Measurements from ENCODE around the gene RIF1.

The RIF1 gene

DNA sequence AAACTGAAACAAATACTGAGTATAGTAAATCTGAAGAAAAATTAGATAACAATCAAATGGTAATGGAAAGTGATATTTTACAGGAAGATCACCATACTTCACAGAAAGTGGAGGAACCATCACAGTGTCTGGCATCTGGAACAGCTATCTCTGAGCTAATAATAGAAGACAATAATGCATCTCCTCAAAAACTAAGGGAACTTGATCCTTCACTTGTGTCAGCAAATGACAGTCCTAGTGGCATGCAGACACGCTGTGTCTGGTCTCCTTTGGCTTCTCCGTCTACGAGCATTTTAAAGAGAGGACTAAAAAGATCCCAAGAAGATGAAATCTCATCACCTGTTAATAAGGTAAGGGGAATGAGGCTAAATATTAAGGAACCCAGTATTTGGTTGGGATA lies 56.1 kb downstream of the RIF1 start:
- Mint-ChIP-seq H3K4me3 (no peak overlapping the region), H3K36me3 (ENCODE audit: insufficient read depth) (peaks cover 74% of the 10 kb centered on the region), H3K27me3 (no peaks in the 10 kb centered on the region), H3K9me3 (no peaks in the 10 kb centered on the region), H3K4me1 (ENCODE audit: low read depth in 2 of 2) (no peaks in the 10 kb centered on the region), H3K27ac (no peak overlapping the region)
- ATAC-seq (replicated peaks), result no peak
- DNase-seq, result no peak

DNA sequence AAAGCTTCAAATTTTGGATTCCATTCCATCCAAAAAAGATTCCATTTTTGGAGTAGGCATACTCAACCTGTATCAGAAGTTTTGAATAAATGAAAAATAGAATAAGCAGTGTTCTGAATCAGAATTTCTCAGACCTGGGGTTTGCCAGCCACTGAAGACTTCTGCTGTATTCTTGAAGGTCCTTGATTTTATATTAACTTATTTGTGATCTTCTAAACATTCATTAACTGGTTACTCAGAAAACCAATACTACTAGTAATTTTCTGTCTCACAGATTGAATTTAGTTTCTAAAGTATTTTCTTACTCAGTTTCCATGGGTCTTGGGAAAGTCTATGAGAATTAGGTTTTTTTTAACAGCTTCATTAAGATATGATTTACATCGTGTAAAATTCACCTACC lies 60.9 kb downstream of the RIF1 start:
- H3K4me1 Mint-ChIP-seq (ENCODE audit: low read depth in 2 of 2), result peaks cover 2 to 11% of the 10 kb centered on the region in 2 donors

DNA sequence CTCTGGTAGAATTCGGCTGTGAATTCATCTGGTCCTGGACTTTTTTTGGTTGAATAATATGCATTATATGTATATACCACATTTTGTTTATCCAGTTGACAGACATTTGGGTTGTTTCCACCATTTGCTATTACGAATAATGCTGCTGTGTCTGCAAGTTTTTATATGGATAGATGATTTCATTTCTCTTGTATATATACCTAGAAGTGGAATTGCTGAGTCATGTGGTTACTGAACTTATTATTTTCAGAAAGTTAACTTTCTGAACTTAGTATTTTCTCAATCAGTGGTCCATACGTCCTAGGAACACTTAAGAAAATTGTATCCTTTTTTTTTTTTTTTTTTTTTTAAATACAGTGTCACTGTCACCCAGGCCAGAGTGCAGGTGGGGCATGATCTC lies 63.3 kb downstream of the RIF1 start:
- no peak for DNase-seq
- no peak for ATAC-seq (replicated peaks)
- Mint-ChIP-seq H3K36me3 (ENCODE audit: insufficient read depth) (peaks cover 85% of the 10 kb centered on the region), H3K9me3 (no peaks in the 10 kb centered on the region), H3K4me3 (no peak overlapping the region), H3K4me1 (ENCODE audit: low read depth in 2 of 2) (peaks cover 2 to 11% of the 10 kb centered on the region in 2 donors), H3K27me3 (no peaks in the 10 kb centered on the region), H3K27ac (no peak overlapping the region)

More for the DNA sequence above, 60.9 kb downstream of the RIF1 start:
- no peaks in the 10 kb centered on the region for H3K27me3 Mint-ChIP-seq
- ATAC-seq (replicated peaks), result no peak
- H3K27ac Mint-ChIP-seq, result no peak overlapping the region
- no peak overlapping the region for H3K4me3 Mint-ChIP-seq
- no peaks in the 10 kb centered on the region for H3K9me3 Mint-ChIP-seq
- peaks cover 80% of the 10 kb centered on the region for H3K36me3 Mint-ChIP-seq (ENCODE audit: insufficient read depth)
- DNase-seq, result no peak

DNA sequence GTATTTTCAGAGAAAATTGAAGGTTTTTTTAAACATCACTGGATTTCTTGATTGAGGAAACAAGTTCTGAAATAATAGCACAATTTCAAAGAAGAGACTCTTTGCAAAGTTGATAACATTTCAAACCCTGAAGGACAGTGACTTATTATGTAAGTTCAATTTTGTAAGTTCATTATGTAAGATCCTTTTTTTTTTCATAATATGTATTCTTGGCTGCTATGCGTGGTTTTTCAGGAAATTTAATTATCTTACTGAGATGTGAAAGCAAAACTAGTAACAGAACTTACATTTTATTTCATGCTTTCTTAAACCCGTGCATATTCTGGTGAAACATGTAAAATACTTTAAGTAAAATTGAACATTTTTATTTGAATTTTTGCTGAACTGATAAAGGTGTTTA lies 65.4 kb downstream of the RIF1 start:
- peaks cover 71% of the 10 kb centered on the region for H3K36me3 Mint-ChIP-seq (ENCODE audit: insufficient read depth)
- DNase-seq, result no peak
- no peak overlapping the region for H3K4me3 Mint-ChIP-seq
- H3K9me3 Mint-ChIP-seq, result no peaks in the 10 kb centered on the region
- peaks cover 2 to 11% of the 10 kb centered on the region in 2 donors for H3K4me1 Mint-ChIP-seq (ENCODE audit: low read depth in 2 of 2)
- no peak overlapping the region for H3K27ac Mint-ChIP-seq
- H3K27me3 Mint-ChIP-seq, result no peaks in the 10 kb centered on the region
- no peak for ATAC-seq (replicated peaks)

DNA sequence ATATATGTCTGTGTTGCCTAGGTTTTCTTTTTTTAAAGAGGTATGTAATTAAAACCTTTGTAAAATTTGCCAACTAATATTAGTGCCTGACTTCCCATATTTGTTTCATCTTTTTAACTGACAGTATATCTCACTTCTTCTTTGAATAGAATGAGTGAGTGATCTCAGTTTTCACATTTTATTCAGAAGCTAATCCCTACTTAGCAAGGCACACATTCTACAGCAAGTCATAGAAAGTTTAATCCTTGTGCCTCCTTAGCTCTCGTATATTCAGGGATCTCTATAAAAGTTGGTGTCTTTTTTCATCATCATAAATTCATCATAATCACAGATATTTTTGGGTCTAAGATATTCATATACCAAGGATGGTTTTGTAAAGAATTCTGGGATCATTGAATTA lies 66.6 kb downstream of the RIF1 start:
- Mint-ChIP-seq H3K27me3 (no peaks in the 10 kb centered on the region), H3K9me3 (no peaks in the 10 kb centered on the region), H3K36me3 (ENCODE audit: insufficient read depth) (peaks cover 58% of the 10 kb centered on the region)

DNA sequence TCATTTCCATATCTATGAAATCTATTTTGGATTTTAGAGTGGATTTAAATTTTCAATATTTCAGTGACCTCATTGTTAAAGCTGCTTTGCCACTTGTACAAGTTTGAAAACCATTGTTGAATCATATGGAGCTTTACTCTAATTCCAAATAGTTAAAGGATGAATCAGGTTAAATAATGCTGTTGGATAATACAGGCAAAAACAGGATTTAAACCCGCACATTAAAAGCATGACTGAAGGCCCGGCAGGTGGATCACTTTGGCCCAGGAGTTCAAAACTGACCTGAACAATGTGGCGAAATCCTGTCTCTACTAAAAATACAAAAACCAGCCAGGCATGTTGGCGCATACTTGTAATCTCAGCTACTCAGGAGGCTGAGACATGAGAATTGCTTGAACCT lies 68.3 kb downstream of the RIF1 start:
- Mint-ChIP-seq H3K36me3 (ENCODE audit: insufficient read depth) (peaks cover 42% of the 10 kb centered on the region), H3K4me1 (ENCODE audit: low read depth in 2 of 2) (no peaks in the 10 kb centered on the region), H3K27me3 (no peaks in the 10 kb centered on the region), H3K4me3 (no peak overlapping the region), H3K27ac (no peak overlapping the region), H3K9me3 (no peaks in the 10 kb centered on the region)
- ATAC-seq (replicated peaks), result no peak
- DNase-seq, result no peak

More for the DNA sequence above, 66.6 kb downstream of the RIF1 start:
- DNase-seq (no peak), ATAC-seq (replicated peaks) (no peak)
- Mint-ChIP-seq H3K27ac (no peak overlapping the region), H3K4me1 (ENCODE audit: low read depth in 2 of 2) (peaks cover 2 to 9% of the 10 kb centered on the region in 2 donors), H3K4me3 (no peak overlapping the region)

DNA sequence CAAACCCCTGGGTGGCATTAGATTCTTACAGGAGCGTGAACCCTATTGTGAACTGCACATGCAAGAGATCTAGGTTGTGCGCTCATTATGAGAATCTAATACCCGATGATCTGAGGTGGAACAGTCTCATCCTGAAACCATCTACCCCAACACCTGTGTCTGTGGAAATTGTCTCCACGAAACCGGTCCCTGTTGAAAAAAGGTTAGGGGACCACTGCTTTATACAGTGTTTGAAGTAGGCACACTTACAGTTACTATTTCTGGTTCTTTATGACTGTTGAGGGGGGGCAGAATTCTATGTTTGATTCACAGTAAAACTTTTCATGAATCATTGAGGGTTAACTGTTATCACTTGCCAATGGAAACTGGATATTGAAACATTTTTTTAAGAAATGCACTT lies 72.0 kb downstream of the RIF1 start:
- no peaks in the 10 kb centered on the region for H3K27me3 Mint-ChIP-seq
- H3K4me3 Mint-ChIP-seq, result no peak overlapping the region
- H3K4me1 Mint-ChIP-seq (ENCODE audit: low read depth in 2 of 2), result no peaks in the 10 kb centered on the region
- H3K36me3 Mint-ChIP-seq (ENCODE audit: insufficient read depth), result peaks cover 9% of the 10 kb centered on the region
- H3K9me3 Mint-ChIP-seq, result no peaks in the 10 kb centered on the region
- DNase-seq, result no peak
- peak overlapping the region; percentile 23 to 32 for H3K27ac Mint-ChIP-seq
- ATAC-seq (replicated peaks), result no peak

DNA sequence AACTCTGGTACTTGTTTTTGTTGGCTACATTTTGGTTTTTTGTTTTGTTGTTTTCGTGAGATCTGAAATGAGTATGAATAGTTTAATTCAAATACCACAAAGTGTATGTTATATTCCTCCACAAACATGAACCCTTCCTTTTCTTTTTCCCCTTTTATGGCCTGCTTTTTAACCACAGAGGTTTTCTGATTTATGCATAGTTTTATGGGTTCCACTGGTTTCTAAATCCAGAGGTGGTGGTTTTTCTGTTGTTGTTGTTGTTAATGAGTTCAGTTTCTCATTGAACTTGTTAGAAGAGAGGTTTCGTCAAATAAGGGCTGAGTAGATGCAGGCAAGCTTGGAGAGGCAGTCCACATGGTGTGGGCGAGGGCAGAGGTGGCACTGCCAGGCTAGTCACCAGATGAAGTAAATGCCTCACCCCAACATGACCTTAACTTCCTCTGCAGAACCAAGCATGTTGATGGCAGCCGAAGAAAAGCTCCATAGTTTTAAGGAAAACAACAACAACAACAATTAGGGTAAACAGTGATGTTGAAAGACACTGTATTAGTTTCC lies 72.5 kb downstream of the RIF1 start:
- ATAC-seq (replicated peaks) (no peak), DNase-seq (no peak)
- Mint-ChIP-seq H3K27ac (peak overlapping the region; percentile 23 to 32), H3K36me3 (ENCODE audit: insufficient read depth) (peaks cover 8% of the 10 kb centered on the region), H3K27me3 (no peaks in the 10 kb centered on the region), H3K4me1 (ENCODE audit: low read depth in 2 of 2) (no peaks in the 10 kb centered on the region), H3K4me3 (no peak overlapping the region), H3K9me3 (no peaks in the 10 kb centered on the region)

DNA sequence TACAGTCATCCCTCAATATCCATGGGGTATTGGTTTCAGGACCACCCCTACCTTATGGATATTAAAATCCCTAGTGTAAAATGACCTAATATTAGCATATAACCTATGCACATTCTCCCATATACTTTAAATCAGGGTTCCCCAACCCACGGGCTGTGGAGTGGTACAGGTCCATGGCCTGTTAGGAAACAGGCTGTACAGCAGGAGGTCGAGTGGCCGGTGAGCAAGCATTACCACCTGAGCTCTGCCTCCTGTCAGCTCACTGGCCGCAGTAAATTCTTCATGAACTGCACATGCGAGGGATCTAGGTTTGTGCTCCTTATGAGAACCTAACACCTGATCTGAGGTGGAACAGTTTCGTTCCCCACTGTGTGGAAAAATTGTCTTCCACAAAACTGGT lies 73.8 kb downstream of the RIF1 start:
- DNase-seq (no peak), ATAC-seq (replicated peaks) (no peak)
- H3K36me3 Mint-ChIP-seq (ENCODE audit: insufficient read depth), result no peaks in the 10 kb centered on the region
- H3K4me3 Mint-ChIP-seq, result no peak overlapping the region
- H3K27me3 Mint-ChIP-seq, result no peaks in the 10 kb centered on the region
- no peaks in the 10 kb centered on the region for H3K4me1 Mint-ChIP-seq (ENCODE audit: low read depth in 2 of 2)
- no peaks in the 10 kb centered on the region for H3K9me3 Mint-ChIP-seq
- H3K27ac Mint-ChIP-seq, result no peak overlapping the region

DNA sequence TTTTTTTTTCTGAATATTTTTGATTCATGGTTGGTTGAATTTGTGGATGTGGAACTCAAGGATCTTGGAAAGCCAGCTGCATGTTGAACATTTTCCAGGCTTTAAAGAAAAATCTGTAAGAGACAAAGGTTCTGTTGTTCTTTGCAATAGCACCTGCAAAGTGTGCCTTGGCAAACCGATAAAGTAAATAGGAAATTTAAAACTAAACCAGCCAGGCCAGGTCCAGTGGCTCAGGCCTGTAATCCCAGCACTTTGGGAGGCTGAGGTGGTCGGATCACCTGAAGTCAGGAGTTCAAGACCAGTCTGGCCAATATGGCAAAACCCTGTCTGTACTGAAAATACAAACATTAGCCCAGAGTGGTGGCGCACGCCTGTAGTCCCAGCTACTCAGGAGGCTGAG lies 74.4 kb downstream of the RIF1 start:
- Mint-ChIP-seq H3K9me3 (no peaks in the 10 kb centered on the region), H3K27ac (no peak overlapping the region), H3K4me3 (no peak overlapping the region), H3K4me1 (ENCODE audit: low read depth in 2 of 2) (no peaks in the 10 kb centered on the region), H3K27me3 (no peaks in the 10 kb centered on the region), H3K36me3 (ENCODE audit: insufficient read depth) (no peaks in the 10 kb centered on the region)
- no peak for DNase-seq
- no peak for ATAC-seq (replicated peaks)

DNA sequence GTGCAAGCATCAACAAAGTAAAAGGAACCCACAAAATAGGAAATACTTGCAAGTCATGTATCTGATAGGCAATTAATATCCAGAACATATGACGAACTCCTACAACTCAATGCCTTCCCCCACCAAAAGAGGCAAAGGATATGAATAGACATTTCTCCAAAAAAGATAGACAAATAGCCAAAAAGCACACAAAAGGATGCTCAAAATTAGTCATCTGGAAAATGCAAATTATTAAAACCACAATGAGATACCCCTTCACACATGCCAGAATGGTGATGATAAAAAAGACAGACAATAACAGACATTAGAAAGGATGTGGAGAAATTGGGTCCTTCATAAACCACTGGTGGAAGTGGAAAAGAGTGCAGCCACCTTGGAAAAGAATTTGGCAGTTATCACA lies 76.4 kb downstream of the RIF1 start:
- Mint-ChIP-seq H3K4me1 (ENCODE audit: low read depth in 2 of 2) (no peaks in the 10 kb centered on the region), H3K36me3 (ENCODE audit: insufficient read depth) (no peaks in the 10 kb centered on the region), H3K4me3 (no peak overlapping the region), H3K9me3 (no peaks in the 10 kb centered on the region), H3K27ac (no peak overlapping the region), H3K27me3 (no peaks in the 10 kb centered on the region)
- DNase-seq (no peak), ATAC-seq (replicated peaks) (no peak)

DNA sequence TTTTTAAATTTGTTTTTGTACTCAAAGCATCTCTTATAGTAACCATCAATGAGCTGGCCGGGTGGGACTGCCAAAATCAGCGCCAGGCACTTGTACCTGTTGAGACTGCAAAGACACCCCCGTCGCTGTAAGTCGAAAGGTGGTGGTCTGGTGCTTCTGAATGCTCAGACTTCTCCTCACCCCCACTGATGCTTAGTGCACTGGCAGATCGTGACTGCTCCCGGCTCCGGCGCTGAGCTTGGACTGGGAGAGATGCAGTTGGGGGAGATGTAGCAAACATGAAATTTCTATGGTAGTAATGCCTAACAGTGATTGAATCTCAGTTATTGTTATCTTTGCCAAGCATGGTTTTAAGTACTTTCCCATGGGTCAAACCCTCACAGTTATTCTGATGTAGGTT lies 80.6 kb downstream of the RIF1 start:
- H3K27me3 Mint-ChIP-seq, result no peaks in the 10 kb centered on the region
- H3K27ac Mint-ChIP-seq, result no peak overlapping the region
- no peak overlapping the region for H3K4me3 Mint-ChIP-seq
- no peak for ATAC-seq (replicated peaks)
- no peaks in the 10 kb centered on the region for H3K4me1 Mint-ChIP-seq (ENCODE audit: low read depth in 2 of 2)
- DNase-seq, result no peak
- H3K9me3 Mint-ChIP-seq, result no peaks in the 10 kb centered on the region
- H3K36me3 Mint-ChIP-seq (ENCODE audit: insufficient read depth), result no peaks in the 10 kb centered on the region

DNA sequence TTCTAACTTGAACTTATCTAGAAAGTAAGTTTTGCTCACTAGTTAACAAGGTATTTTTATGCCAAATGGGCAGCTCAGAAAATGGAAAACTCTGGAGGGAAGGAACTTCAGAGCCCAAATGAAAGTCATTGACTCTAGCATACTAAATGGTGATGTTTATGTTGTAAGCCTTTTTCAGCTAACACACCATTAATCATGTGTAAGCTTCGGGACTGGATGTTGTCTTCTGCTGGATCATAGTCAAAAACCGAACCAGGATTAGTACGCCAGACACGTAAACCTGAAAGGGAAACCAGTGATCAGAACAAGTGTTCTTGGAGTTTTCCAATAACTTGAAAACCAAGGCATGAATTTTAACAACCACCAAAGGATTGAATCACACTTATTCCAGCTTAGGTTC lies 81.8 kb downstream of the RIF1 start:
- Mint-ChIP-seq H3K9me3 (no peaks in the 10 kb centered on the region), H3K27ac (no peak overlapping the region), H3K36me3 (ENCODE audit: insufficient read depth) (no peaks in the 10 kb centered on the region), H3K4me3 (no peak overlapping the region), H3K27me3 (no peaks in the 10 kb centered on the region), H3K4me1 (ENCODE audit: low read depth in 2 of 2) (no peaks in the 10 kb centered on the region)
- ATAC-seq (replicated peaks), result no peak
- DNase-seq, result no peak

DNA sequence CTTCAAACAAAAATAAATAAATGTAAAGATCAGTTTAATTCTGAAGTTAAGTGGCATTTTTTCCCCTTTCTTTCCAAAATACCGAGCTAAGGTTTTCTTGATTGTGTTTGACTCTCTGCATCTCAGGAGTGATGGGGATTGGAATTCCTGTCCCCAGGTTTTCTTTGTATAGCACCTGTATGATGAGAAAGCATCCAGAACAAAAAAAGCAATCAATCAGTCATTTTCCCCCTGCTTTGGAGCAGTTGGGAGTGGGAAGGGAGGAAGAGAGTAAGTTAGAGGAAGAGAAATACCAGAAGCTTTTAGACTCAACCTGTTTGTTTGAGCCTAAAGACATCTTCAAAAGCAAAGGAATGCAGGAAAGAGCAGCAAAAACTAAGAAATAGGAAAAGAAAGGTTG lies 88.5 kb downstream of the RIF1 start:
- H3K27ac Mint-ChIP-seq, result no peak overlapping the region
- no peaks in the 10 kb centered on the region for H3K9me3 Mint-ChIP-seq
- no peaks in the 10 kb centered on the region for H3K27me3 Mint-ChIP-seq
- ATAC-seq (replicated peaks), result no peak
- H3K4me1 Mint-ChIP-seq (ENCODE audit: low read depth in 2 of 2), result no peaks in the 10 kb centered on the region
- H3K36me3 Mint-ChIP-seq (ENCODE audit: insufficient read depth), result no peaks in the 10 kb centered on the region
- DNase-seq, result no peak
- no peak overlapping the region for H3K4me3 Mint-ChIP-seq

DNA sequence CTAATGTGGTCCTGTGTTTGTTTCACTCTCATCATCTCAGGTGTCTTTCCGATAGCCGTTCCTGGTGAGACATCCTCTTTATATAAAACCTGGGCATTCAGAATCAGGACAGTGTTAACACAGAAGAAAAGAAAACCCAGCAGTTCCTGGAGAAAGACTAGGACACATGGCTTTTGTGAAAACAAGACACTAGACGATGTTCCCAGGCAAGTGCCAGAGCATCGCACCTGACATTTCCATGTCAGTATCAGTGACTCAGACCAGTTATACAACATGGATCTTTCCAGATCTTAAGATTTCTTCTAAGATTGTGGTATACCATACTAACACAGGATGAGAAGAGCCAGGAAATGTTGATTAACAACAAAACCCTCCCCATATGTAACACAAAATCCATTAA lies 96.5 kb downstream of the RIF1 start:
- no peaks in the 10 kb centered on the region for H3K9me3 Mint-ChIP-seq

More for the DNA sequence above, 96.5 kb downstream of the RIF1 start:
- Mint-ChIP-seq H3K4me3 (no peak overlapping the region), H3K36me3 (ENCODE audit: insufficient read depth) (no peaks in the 10 kb centered on the region), H3K27me3 (no peaks in the 10 kb centered on the region), H3K4me1 (ENCODE audit: low read depth in 2 of 2) (no peaks in the 10 kb centered on the region), H3K27ac (no peak overlapping the region)
- ATAC-seq (replicated peaks) (no peak), DNase-seq (no peak)
